Neural cell (in vitro differentiated cells): ENCODE measurements around the gene TIMELESS.
"Not testable (repeated sequence)": the region's sequence is repeated elsewhere in the genome, so short reads cannot be mapped to it uniquely, and the experiment has no call there.

ENCODE experiments used
- CTCF ChIP-seq: fragments of 450-650 bp; IDR thresholded peaks from 2 replicates; pipeline ENCODE4 v1.5.1; 2014; ENCODE audit warnings: antibody characterized with exemption, mild to moderate bottlenecking, moderate library complexity; ENCODE audit not compliant: poor library complexity, severe bottlenecking
- POLR2AphosphoS5 ChIP-seq: IDR thresholded peaks from 2 replicates; pipeline ENCODE4 v1.6.1; 2012

DNA sequence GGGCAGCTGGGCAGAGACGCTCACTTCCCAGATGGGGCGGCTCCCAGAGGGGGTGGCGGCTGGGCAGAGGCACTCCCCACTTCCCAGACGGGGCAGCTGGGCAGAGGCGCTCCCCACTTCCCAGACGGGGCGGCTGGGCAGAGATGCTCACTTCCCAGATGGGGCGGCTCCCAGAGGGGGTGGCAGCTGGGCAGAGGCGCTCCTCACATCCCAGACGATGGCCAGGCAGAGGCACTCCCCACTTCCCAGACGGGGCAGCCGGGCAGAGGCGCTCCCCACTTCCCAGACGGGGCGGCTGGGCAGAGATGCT is 44.8 kb upstream of the TIMELESS start:
- TF ChIP-seq CTCF, POLR2AphosphoS5: not testable (repeated sequence)
